Pancreas (tissue), 10 donors: Measurements from ENCODE around the gene POLH. TPM values are rescaled to one million over a fixed set of nuclear protein-coding genes. Genes with fewer than 3 reads are reported as not detected.
A peak's percentile ranks its signal among the peaks of the same experiment; 100 is the strongest.

Experiments used
- ATAC-seq, 4 donors: fragments of 200-7000 bp; cut with Tn5 transposase; one replicate each; pipeline versions ENCODE4 v1.8.0 to v1.9.1; 2020; ENCODE audit warnings: mild to moderate bottlenecking in 4 of 4, moderate library complexity in 4 of 4
- DNase-seq, 6 donors: peaks; one replicate each; pipeline ENCODE4 v3.0.0-alpha.2; 2020
- FAIRE-seq: peaks from 2 replicates; lab custom pipeline; 2012; peaks lifted over from hg19 to GRCh38; lab: Jason Lieb, UNC
- H3K27ac ChIP-seq, 4 donors: fragments of 200-600 bp; sonication (generic); 1 replicate in 3 of 4; 2 replicates in 1 of 4; pipeline versions ENCODE4 v1.5.0 to v1.8.0; 2020
- H3K27me3 ChIP-seq, 4 donors: fragments of 200-600 bp; one replicate each; pipeline ENCODE4 v1.8.0; 2021
- H3K36me3 ChIP-seq, 3 donors: fragments of 200-600 bp; sonication (generic) in 1 of 3; one replicate each; pipeline versions ENCODE4 v1.5.0 to v1.8.0; 2020 to 2021
- H3K4me1 ChIP-seq, 3 donors: fragments of 200-600 bp; one replicate each; pipeline ENCODE4 v1.8.0; 2021
- H3K4me3 ChIP-seq, 4 donors: fragments of 200-600 bp; sonication (generic) in 2 of 4; one replicate each; pipeline versions ENCODE4 v1.5.0 to v1.8.0; 2020 to 2021
- H3K9me3 ChIP-seq, 4 donors: fragments of 200-600 bp; one replicate each; pipeline ENCODE4 v1.8.0; 2021
- CTCF ChIP-seq, 4 donors: fragments of 200-600 bp; sonication (generic) in 3 of 4; IDR thresholded peaks; one replicate each; pipeline versions ENCODE4 v1.5.0 to v1.8.0; 2021; ENCODE audit warnings: antibody characterized with exemption in 4 of 4
- WGBS, 2 donors: extraction: QIAGEN DNeasy Blood & Tissue Kit; methylation state at CpG; one replicate each; pipeline ENCODE4 v1.1.7; 2013; 5-methylcytosine and 5-hydroxymethylcytosine counted together
- intact Hi-C, 3 donors: fragments of 100-400 bp; cut with DNase I; formaldehyde crosslinking; loops; one replicate each; pipeline versions ENCODE4 v1.11.1 to v1.14.2; 2022
- polyA plus RNA-seq, 2 donors: library from polyadenylated mRNA; stranded (reverse); fragments of 200-250 nt; gene quantifications; one replicate each; pipeline ENCODE4 v1.2.3, GENCODE V29; 2013
- total RNA-seq, 6 donors: library from RNA; stranded (reverse); fragmentation: NEBNext Ultra II Directional in 4 of 6; extraction: Animal tissue kit (Norgen Biotek cat#: 25700) in 4 of 6; gene quantifications; one replicate each; pipeline versions ENCODE4 v1.2.1 to v1.2.4, GENCODE V29; 2021 to 2023
- donor health status: healthy with polysubstance abuse.
- donor health status: DM: no; HTN: no; CAD: no; lungs with moderate emphysema.
- donor health status: DM: no; HTN: no; CAD: no.
- donor health status: control.
- donor health status: control.
- donor health status: Bipolar disorder and iron deficiency.
- donor health status: DM: yes; HTN: yes; CAD: no.
- donor health status: DM: no; HTN: no; CAD: no.
- donor health status: DM: no; HTN: no; CAD: no.
- donor health status: DM: yes; HTN: yes; CAD: no.

The POLH gene
- total and polyA plus RNA-seq, 8 donors: 1.9 to 12.6 (median 7.7) TPM

DNA sequence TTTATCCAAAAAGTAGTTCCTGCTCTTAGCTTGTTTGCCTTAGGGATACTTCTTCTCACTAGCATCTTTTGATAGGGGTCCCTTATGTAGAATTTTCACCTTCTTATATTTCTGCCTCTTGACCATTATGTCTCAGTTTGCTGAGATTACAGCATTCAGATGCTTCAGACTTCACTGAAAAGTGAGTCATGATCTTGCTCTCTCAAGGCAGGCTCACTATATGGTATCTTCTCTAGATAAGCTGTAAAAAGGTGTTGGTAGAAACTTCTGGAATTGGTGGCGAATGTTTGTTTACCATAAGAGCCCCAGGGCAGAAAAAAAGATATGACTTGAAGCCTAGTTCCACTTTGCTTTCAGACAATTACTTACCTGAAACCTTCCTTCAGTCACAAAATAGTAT, 33.4 kb downstream of the POLH start:
- H3K36me3 ChIP-seq: peaks cover 0 to 40% (median 14%) of the 10 kb centered on the region in 3 donors
- intact Hi-C loops: no loop called here
- no peaks in the 10 kb centered on the region for H3K27me3 ChIP-seq
- H3K4me3 ChIP-seq: no peak overlapping the region
- no peak for FAIRE-seq
- WGBS, 2 donors: 88 to 91% methylated on average over 1 of the region's 1 CpG
- no peak for TF ChIP-seq CTCF (IDR thresholded peaks at IDR 0.05)
- H3K4me1 ChIP-seq: no peaks in the 10 kb centered on the region
- H3K27ac ChIP-seq: no peak overlapping the region
- H3K9me3 ChIP-seq: no peaks in the 10 kb centered on the region
- no peak for ATAC-seq
- DNase-seq: no peak

- ATAC-seq (no peak), DNase-seq (peak in 1 of 6 donors; percentile 22), FAIRE-seq (no peak)
- intact Hi-C loops: no loop called here
- WGBS, 2 donors: 93 to 95% methylated on average over 5 of the region's 5 CpGs
- Histone ChIP-seq H3K4me3 (no peak overlapping the region), H3K4me1 (no peaks in the 10 kb centered on the region), H3K27me3 (no peaks in the 10 kb centered on the region), H3K9me3 (no peaks in the 10 kb centered on the region), H3K27ac (no peak overlapping the region), H3K36me3 (peaks cover 0 to 35% (median 13%) of the 10 kb centered on the region in 3 donors)
- no peak for TF ChIP-seq CTCF (IDR thresholded peaks at IDR 0.05)
Measured at GRCh38 chr6:43610431-43610830, 34.4 kb downstream of the POLH start.

DNA sequence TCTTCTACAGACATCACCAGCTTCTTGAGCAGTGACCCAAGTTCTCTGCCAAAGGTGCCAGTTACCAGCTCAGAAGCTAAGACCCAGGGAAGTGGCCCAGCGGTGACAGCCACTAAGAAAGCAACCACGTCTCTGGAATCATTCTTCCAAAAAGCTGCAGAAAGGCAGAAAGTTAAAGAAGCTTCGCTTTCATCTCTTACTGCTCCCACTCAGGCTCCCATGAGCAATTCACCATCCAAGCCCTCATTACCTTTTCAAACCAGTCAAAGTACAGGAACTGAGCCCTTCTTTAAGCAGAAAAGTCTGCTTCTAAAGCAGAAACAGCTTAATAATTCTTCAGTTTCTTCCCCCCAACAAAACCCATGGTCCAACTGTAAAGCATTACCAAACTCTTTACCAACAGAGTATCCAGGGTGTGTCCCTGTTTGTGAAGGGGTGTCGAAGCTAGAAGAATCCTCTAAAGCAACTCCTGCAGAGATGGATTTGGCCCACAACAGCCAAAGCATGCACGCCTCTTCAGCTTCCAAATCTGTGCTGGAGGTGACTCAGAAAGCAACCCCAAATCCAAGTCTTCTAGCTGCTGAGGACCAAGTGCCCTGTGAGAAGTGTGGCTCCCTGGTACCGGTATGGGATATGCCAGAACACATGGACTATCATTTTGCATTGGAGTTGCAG, 37.9 kb downstream of the POLH start:
- Histone ChIP-seq H3K9me3 (no peaks in the 10 kb centered on the region), H3K36me3 (peaks cover 0 to 22% (median 6%) of the 10 kb centered on the region in 3 donors), H3K27me3 (no peaks in the 10 kb centered on the region), H3K4me1 (no peaks in the 10 kb centered on the region), H3K27ac (no peak overlapping the region), H3K4me3 (no peak overlapping the region)
- peak in 1 of 6 donors; percentile 6 for DNase-seq
- FAIRE-seq: no peak
- WGBS, 2 donors: 95 to 96% methylated on average over 6 of the region's 6 CpGs
- intact Hi-C loops: no loop called here
- ATAC-seq: no peak
- TF ChIP-seq CTCF (IDR thresholded peaks at IDR 0.05): no peak

GRCh38 chr6:43614396-43614730, 38.4 kb downstream of the POLH start:
- intact Hi-C loops: no loop called here
- ATAC-seq: no peak
- no peak overlapping the region for H3K4me3 ChIP-seq
- 80 to 84% methylated on average over 3 of the region's 3 CpGs for WGBS, 2 donors
- no peaks in the 10 kb centered on the region for H3K9me3 ChIP-seq
- no peak overlapping the region for H3K27ac ChIP-seq
- no peak for DNase-seq
- H3K4me1 ChIP-seq: no peaks in the 10 kb centered on the region
- no peaks in the 10 kb centered on the region for H3K27me3 ChIP-seq
- FAIRE-seq: no peak
- no peak for TF ChIP-seq CTCF (IDR thresholded peaks at IDR 0.05)
- H3K36me3 ChIP-seq: peaks cover 0 to 22% (median 6%) of the 10 kb centered on the region in 3 donors

DNA sequence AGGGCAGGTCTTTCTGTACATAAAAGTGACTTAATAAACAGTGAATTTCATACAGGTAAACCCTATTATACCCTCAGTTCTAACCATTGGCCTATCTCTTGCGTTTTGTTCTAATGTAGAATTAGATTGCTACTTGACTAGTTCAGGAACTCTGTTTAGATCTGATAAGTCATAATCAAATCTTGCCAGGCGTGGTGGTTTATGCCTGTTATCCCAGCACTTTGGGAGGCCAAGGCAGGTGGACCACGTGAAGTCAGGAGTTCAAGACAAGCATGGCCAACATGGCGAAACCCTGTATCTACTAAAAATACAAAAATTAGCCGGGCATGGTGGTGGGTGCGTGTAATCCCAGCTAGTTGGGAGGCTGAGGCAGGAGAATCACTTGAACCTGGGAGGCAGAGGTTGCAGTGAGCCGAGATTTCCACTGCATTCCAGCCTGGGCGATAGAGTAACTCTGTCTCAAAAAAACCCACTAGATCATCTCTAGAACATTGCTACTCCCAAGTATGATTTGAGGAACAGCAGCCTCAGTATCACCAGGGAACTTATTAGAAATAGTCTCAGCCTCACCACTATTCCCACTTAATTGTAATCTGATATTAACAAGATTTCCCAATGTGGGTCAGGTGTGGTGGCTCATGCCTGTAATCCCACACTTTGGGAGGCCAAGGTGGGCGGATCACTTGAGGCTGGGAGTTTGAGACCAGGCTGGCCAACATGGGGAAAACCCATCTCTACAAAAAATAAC, 40.9 kb downstream of the POLH start:
- DNase-seq: peak in 1 of 6 donors; percentile 7

More for the DNA sequence above, 40.9 kb downstream of the POLH start:
- intact Hi-C loops: no loop called here
- no peak overlapping the region for H3K4me3 ChIP-seq
- 93% methylated on average over 9 of the region's 9 CpGs for WGBS, 2 donors
- TF ChIP-seq CTCF (IDR thresholded peaks at IDR 0.05): no peak
- no peak overlapping the region for H3K27ac ChIP-seq
- peaks cover 0 to 26% (median 10%) of the 10 kb centered on the region in 3 donors for H3K36me3 ChIP-seq
- no peaks in the 10 kb centered on the region for H3K4me1 ChIP-seq
- no peak for ATAC-seq
- H3K9me3 ChIP-seq: no peaks in the 10 kb centered on the region
- no peaks in the 10 kb centered on the region for H3K27me3 ChIP-seq
- no peak for FAIRE-seq
